Stimulated activated CD8-positive, alpha-beta memory T cell treated with anti-CD3 and anti-CD28 coated beads, Interleukin-4, amount 100 ng/mL, for 24 hours (primary cell): ENCODE results near the gene DHX29.
A peak's percentile ranks its signal among the peaks of the same experiment; 100 is the strongest.

Source experiments
- DNase-seq: peaks from one replicate; pipeline ENCODE4 v3.0.0-alpha.2; 2020; ENCODE audit warnings: low read depth

DHX29 gene

DNA sequence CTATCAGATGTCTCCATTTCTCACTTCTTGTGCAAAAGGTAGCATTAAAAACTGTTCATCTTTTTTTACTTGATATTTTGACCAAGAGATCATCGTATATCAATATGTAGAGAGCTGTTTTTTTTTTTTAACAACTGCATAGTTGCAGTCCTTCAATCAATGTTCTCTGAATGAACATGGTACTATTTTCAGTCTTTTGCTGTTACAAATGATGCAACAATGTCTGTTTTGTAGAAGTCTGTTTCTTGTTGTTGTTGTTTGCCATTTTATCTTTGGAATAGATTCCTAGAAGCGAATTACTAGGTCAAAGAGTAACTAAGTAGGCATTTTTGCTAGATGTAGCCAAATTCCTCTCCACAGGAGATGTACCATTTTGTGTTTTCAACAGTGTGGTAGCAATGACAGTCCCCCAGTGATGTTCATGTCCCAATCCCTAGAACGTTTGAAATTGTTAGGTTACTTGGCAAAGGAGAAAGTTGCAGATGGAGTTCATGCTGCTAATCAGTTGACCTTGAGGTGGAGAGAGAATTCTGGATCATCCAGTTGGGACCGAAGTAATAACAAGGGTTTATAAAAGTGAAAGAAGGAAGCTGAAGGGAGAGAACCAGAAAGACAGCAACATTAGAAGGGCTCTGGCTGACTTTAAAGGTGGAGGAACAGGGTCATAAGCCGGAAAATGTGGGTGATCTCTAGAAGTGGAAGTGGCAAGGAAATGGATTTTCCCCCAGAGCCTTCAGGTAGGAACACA lies 6.5 kb upstream of the DHX29 start:
- no peak for DNase-seq

DNA sequence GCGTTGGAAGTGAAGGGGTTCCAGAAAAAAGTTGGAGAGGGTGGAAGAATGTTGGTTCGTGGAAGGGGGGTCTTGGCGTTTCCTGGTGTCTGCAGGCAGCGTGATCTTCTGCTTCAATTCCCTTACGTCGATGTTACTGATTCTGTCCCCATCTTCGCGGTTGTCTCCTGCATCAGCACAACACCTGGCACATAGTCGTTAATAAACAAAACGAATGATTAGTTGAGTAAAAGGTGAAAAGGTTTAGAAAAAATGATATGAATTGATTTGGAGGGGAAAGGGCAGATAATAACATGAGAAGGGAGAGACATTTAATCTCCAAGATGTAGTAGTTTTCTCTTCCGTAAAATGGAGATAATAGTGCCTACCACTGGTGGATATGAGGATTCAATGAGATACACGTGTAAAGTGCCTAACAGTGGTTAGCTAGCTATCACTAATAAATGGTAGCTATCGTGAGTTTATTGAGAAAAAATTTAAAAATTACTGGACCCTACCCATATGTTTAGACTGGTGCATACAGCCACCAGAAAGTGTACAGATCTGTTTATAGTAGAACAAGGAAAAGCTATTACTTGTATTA lies 851 bp upstream of the DHX29 start:
- no peak for DNase-seq

DNA sequence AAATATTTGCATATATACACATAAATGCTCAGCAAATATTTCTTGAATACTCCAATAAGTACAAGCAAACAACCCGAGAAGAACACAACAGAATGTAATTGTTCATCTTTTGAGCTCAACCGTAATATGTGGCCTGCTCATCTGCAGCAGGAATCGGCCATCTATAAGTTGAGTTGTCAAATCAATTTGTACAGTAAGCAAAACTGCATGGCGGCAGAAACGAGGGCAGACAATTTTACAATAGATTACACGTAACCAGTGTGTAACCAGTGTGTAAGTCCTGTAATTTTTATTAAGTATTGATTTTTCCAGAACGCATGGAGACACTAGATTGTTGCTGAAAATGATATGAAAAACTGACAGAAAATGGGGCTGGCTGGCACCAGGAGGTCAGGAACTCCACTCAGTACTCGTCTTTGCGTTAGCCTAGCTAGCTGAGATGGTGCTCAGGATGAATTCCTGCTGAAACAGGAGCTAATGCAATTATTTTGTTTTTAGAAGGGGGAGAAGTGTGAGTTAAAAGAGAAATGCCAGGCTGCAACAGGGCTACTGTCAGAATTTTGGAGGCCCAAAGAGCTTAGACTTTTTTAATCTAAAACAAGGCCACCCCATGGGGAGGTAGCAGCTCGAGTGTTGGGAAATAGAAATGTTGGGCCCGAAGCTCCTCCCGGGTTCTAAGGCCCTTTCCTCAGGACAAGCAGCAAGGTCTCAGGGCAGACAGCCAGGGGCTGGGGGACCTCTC lies 682 bp downstream of the DHX29 start:
- no peak for DNase-seq

DNA sequence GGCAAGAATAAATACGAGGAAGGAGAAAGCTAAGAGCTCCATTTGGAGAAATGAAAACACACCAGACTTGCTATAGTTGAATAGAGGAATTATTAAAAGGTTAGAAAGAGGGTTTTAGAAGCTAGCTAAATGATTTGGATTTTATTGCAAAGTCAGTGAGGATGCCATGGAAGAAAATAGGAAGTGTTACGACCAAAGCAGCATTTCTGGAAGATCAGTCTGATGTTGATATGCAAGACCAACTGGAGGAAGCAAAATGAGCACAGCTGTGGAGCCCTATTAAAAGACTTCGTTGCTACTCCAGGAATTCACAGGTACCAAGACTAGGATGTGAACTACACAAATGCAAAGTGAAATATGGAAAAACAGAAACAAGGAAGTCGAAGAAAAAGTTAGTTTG lies 2.1 kb downstream of the DHX29 start:
- no peak for DNase-seq

DNA sequence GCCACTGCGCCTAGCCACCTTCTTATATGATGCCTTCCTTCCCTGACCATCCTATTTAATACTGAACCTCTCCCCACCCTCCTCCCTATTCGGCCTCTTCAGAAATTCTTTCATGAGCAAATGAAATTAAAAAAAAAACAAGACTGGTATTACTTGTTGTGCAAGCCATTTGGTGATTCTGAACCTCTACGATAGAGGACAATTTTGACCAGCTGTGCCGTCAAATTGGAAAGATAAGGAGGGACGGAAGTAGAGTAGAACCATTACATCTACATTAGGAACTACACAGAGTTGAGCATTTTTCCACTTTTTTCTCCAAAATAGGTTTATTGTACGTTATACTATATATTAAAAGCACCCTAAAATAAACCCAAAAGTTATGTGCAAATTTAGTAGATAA lies 2.9 kb downstream of the DHX29 start:
- no peak for DNase-seq

DNA sequence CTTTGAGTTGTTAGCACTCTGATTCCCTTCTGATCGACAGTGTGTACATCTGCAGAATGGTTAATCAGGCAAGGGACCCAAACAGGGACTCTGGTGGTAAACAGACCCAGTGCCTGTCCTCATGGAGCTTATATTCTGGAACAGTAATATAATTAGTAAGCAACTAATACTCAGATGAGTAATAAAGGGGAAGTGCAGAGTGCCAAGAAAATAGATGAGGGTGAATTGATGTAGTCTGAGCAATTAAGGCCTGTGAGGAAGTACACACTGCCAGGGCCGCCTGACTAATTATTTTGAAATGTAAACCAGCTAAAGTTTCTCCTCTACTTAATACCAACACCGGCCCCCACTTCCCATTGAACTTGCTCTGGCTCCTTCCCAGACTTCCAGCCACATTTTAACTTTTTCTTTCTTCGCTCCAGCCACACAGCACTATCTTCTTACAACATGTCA lies 4.2 kb downstream of the DHX29 start:
- DNase-seq, result no peak

DNA sequence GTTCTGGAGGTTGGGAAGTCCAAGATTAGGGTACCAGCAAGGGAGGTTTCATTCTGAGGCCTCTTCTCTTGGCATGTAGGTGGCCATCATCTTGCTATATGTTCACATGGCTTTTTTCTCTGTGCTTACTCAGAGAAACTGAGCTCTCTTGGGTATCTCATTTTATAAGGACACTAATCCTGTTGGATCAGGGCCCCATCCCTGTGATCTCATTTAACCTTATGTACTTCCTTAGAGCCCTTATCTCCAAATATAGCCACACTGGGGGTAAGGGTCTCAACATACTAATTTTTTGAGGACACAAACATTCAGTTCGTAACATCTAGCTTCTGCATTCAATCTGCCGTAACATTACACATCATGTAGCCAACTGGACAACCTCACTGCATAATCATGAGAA lies 6.6 kb downstream of the DHX29 start:
- no peak for DNase-seq

DNA sequence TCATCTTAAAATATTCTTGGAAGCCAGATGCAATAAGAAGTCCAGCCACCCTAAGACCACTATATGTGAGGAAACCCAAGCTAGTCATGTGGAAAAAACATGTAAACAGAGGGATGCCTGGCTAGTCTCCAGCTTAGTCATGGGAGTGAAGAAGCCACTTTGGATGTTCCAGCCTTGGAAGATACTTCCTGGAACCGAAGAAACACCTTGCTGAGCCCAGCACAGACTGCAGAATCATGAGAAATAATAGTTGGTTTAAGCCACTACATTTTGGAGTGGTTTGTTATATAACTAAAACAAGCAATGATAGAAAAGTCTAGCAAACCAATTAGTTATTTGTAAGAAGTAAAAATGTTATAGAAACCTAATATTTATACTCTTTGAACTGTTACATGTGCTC lies 12.6 kb downstream of the DHX29 start:
- DNase-seq, result no peak

DNA sequence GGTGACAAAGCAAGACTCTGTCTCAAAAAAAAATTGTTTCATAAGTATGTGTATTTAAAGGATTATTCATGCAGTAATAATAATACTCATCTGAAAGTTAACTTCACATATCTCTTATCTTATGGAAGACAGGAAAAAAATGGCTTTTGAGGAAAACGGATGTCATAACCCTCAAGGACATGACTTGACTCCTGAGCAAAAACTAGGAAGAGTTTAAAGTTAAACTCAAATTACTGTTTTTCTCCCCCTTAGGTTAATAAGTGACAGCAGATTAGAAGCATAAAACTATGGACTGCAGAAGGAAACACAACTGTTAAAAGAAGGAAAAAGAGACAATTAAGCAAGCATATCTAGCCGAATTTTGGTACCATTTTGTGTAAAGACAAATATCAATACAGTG lies 16.5 kb downstream of the DHX29 start:
- no peak for DNase-seq

DNA sequence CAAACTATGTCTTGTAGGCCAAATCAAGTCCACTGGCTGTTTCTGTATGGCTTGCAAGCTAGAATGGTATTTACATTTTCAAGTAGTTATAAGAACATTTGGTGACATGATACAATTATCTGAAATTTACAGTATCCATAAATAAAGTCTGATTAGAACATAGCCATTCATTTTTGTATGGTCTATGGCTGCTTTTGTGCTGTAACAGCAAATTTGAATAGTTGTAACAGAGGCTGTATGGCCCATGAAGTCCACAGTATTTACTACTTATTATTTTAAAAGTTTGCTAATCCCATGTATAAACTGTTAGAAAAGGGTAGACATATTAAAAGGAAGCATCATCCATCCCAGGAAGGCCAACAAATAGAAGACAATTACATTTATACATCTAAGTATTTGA lies 17.7 kb downstream of the DHX29 start:
- DNase-seq, result no peak

DNA sequence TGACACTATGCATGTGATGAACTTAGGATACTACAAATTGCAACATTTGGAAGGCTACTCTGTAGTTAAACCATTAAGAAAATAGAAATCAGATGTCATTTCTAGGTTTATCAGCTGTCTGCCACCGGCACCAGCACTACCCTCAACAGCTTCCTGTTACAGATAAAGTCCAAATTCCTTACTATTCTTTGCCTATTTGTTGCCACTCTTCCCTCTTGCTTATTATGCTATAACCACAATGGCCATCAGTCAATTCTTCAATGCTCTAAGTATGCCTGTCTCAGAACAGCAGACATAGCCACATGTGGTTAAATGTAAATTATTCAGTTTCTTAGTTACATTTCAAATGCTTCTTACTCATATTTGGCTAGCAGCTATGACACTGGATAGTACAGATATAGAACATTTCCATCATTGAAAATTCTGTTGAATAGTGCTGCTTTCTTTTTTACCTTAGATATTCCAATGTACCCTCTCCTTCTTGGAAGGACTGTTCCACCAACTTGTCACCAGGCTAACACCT lies 21.0 kb downstream of the DHX29 start:
- no peak for DNase-seq

DNA sequence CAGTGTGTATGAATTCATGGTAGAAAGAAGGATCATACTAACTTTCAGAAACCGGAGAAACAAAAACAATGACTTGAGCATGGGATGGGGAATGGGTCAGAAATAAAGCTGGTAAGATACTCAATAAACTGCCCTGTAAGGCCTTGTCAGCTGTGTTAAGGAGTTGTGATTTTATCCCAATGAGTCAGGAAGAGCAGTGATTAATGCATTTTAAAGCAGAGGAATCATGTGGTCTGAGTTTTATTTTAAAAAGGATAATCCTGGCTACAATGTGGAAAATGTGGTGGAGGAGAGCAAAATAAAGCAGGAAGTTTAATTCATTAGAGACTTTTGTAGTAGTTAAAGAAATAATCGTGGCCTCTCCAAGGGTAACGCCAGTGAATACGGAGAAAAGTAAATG lies 28.7 kb downstream of the DHX29 start:
- DNase-seq, result no peak

DNA sequence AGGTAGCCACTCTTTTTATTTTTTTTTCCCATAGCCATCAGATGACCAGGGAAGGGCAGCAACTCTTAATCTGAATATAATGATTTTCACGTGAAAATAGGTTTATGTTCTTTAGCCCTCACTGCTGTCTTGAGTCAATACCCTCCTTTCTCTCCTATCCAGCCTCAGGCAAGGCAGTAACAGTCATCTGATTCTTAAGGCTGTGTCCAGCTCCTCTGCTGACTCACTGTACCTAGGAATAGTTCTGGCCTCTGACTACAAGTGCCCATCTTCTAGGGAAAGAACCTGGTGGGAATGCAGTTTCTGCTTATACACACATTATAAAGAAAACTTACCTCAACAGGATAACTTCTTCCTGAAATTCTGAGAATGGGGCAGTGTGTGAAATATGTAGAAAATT lies 30.7 kb downstream of the DHX29 start:
- DNase-seq, result no peak

DNA sequence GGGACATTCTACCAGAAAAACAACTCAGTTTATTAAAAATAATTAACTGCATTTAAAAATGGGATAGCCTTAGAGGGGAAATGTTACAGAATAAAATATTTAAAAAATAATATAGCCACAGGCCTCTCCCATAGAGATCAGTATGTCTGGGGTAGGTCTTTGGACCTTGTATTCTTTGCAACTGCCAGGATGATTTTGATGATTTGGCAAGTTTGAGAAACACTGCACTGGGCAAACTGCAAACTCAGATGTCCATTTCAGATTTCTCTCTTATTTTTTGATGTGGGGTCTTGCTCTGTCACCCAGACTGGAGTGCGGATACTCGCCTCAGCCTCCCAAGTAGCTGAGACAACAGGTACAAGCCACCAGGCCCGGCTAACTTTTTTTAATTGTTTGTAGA lies 49.2 kb downstream of the DHX29 start:
- DNase-seq, result no peak

DNA sequence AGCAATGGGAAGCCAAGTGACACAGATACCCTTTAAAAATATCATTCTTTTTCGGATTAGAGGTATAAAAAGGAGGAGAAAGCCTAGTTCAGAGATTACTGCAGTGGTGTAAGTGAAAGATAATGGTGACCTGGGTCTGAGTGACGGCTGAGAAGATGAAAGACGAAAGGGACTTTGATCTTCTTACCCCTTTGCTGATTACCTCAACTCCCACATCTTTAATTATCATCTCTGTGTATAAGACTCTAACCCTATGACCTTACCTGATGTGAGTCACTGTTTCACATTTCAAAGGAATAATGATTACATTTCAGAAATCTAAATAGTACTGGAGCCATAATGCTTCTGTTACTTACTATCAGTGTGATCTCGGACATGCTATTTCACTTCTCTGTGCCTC lies 52.7 kb downstream of the DHX29 start:
- DNase-seq, result no peak

DNA sequence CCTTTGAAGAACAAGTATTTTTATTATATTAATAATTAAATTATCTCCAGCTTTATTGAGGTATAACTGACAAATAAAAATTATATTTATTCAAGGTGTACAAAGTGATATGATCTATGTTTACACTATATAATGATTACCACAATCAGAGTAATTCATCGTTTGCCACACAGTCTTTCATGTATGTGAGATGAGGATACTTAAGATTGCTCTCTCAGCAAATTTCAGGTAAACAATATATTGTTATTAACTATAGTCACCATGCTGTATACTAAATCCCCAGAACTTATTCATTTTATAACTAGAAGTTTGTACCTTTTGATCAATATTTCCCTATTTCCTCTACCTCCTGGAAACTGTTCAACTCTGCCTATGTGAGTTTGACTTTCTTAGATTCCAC lies 57.4 kb downstream of the DHX29 start:
- DNase-seq, result no peak

DNA sequence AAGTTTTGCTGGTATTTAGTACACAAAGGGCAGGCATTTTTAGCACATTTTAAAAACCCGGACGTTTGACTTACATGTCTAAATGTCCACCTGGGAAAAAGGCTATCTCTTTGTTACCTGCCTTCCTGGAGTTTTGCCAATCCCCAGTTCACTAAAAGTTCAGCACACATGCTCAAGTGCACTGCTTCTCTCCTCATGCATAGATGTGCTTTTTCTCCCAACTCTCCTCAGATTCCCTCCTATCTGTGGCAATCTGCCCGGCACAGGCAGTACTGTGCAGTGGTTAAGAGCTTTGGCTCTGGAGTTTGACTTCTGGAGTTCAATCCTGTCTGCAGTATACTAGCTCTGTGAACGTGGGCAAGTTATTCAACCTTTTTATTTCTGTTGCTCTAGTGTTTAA lies 65.7 kb downstream of the DHX29 start:
- no peak for DNase-seq

DNA sequence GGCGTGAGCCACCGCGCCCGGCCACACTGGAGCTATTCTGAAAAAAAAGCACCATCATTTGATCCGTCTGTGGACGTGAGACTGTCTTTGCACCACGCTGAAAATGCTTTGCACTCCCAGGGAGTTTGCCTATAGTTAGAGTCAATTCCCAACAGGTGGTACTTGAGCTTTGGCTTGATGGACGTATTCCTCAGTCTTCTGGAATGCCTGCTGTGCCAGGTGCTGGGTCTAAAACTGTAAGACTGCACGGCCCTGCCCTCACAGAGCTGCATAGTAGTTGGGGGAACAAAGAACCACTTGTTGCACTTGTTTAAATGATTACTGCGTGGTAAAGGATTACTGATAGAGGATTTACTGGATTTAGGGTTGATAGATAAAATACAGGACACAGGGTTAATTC lies 70.7 kb downstream of the DHX29 start:
- DNase-seq, result no peak

DNA sequence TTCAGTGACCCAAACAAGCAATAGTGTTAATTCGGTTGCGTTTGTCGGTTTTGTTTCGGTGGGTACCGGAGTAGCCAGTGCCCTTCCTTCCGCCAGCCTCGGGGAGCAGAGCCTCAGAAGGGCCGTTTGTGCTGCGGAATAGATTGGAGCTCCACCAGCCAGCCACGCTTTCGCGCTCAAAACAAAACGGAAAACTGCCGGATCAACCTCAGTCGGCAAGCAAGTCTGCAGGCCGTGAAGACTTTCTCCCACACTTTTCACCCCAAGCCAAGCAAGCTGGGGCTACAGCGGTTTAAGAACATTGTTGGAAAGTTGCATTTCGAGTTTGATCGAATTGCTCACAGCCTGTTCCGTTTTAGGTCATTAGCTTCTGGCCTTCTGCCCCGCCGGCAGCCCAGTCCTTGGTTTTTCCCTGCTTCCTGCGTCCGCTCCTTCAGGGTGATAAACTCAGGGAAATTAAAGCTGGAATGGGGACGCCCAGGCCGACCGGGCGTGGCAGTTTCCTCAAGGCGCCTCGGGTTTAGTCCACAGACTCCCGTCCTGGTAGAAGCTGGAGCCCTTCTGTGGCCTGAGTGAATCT lies 73.3 kb downstream of the DHX29 start:
- no peak for DNase-seq

DNA sequence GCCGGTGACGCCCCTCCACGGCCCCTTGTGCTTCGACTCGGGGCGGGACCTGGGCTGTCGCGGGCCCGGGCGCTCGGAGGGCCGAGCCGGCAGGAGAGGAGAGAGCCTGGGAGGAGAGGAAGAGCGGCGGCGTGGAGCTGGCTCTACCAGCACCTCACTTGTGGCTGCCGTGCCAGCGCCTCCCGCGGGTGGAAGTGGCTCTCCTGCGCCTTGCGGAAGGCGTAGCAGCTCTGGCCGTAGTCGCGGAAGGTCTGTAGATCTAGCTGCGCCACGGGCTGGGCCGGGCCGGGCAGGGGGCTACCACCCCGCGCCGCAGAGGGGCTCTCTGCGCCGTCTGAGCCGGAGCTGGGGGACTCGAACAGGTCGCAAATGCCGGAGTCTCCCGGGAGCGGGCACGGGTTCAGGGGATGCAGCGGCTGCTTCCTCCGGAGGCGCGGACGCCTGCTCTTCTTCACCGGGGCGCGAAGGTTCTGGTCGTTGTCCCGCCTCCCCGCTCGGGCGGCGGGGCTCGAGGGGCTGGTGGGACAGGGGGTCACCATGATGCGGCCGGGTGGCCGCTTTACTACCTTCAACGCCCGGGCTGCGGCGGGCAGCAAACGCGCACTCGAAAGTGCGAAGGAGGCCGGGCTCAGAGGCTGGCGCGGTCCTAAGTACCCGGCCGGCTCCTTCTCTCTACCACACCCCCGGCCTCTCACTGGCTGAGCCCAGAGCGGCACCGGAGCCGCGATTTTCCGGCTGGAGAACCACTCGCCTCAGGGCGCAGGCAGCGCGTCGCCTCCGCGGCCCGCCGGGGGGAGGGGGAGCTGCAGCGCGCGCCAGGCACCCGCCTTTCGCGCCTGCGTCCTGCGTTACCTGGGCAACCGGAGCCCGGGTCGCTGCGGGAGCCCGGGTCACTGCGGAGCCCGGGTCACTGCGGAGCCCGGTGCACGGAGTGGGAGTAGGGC lies 74.2 kb downstream of the DHX29 start, which contains the start of gene CCNO:
TSS of gene CCNO (minus strand) at position 624 of the 944 bp plus-strand sequence. CDS start at position 539, 85 bp downstream.
- DNase-seq, result peak; percentile 44

DNA sequence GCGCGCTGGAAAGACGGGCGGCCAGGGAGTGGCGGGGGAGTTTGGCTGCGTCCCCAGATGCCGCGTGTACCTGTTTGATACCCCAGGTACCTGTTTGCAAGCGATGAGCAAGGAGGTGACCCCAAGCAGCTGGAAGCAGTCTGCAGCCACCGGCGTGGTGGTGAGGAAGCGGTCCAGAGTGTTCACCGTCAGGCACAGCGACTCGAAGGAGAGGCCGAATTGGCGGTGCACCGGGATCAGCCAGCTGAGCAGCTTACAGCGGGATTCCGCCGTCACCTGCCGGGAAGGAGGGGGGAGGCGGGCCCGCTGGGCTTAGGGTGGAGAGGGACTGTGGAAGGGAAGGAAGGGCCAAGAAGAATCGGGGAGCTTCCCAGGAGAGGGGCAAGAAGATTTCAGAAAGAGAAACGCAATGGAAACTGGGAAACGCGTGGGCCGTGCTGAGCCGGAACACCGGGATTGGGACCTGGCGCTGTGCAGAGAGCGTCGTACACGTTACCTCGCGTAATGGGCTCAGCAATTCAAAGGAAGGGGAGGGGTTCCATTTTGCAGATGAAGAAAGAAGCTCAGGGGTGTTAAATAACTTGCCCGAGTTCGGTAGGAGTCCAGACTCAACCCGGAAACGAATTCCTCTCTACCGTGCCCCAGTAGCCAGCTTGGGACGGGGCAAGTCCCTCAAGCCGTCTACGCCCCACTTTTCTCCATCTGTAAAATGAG lies 75.1 kb downstream of the DHX29 start:
- DNase-seq, result no peak
